Activated CD8-positive, alpha-beta memory T cell treated with anti-CD3 and anti-CD28 coated beads, Interleukin-2, amount 50 U/mL, for 1 hour (primary cell): Measurements from ENCODE around the gene DNAJC5.
A peak's percentile ranks its signal among the peaks of the same experiment; 100 is the strongest.
"Not testable (repeated sequence)": the region's sequence is repeated elsewhere in the genome, so short reads cannot be mapped to it uniquely, and the experiment has no call there.

Experiments used
- DNase-seq: peaks from one replicate; pipeline ENCODE4 v3.0.0-alpha.2; 2020; ENCODE audit errors: extremely low read depth

DNAJC5 gene, protein sequence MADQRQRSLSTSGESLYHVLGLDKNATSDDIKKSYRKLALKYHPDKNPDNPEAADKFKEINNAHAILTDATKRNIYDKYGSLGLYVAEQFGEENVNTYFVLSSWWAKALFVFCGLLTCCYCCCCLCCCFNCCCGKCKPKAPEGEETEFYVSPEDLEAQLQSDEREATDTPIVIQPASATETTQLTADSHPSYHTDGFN

GRCh38 chr20:63894358-63895201, at the start of gene DNAJC5:
Gene DNAJC5, plus strand, starts transcription at chr20:63895126. Its CDS starts 33,220 bp downstream, at chr20:63928346.
- DNase-seq = peak; percentile 83

GRCh38 chr20:63846128-63846771, 48.7 kb upstream of the DNAJC5 start:
- no peak for DNase-seq

- no peak for DNase-seq
Observed at GRCh38 chr20:63846888-63847236, 48.1 kb upstream of the DNAJC5 start.

GRCh38 chr20:63847237-63848002, 47.5 kb upstream of the DNAJC5 start:
- no peak for DNase-seq

GRCh38 chr20:63848003-63848911, 46.7 kb upstream of the DNAJC5 start:
- no peak for DNase-seq

GRCh38 chr20:63850689-63851547, 44.0 kb upstream of the DNAJC5 start:
- no peak for DNase-seq

DNA sequence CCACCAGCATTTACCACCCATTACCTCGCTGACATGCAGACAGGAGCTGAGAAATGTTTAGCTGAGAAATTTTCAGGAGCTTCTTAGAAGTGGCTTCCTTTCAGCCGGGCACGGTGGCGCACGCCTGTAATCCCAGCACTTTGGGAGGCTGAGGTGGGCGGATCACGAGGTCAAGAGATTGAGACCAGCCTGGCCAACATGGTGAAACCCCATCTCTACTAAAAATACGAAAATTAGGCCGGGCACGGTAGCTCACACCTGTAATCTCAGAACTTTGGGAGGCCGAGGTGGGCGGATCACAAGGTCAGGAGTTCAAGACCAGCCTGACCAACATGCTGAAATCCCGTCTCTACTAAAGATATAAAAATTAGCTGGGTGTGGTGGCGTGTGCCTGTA, 43.4 kb upstream of the DNAJC5 start:
- not testable (repeated sequence) for DNase-seq

DNA sequence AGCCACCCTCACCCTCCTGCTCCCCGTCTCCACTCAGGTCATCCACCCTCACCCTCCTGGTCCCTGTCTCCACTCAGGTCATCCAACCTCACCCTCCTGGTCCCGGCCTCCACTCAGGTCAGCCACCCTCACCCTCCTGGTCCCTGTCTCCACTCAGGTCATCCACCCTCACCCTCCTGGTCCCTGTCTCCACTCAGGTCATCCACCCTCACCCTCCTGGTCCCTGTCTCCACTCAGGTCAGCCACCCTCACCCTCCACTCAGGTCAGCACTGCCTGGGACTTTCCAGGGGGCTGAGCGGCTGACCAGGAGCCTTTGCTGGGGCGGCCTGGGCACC, 41.2 kb upstream of the DNAJC5 start:
- DNase-seq = not testable (repeated sequence)

DNA sequence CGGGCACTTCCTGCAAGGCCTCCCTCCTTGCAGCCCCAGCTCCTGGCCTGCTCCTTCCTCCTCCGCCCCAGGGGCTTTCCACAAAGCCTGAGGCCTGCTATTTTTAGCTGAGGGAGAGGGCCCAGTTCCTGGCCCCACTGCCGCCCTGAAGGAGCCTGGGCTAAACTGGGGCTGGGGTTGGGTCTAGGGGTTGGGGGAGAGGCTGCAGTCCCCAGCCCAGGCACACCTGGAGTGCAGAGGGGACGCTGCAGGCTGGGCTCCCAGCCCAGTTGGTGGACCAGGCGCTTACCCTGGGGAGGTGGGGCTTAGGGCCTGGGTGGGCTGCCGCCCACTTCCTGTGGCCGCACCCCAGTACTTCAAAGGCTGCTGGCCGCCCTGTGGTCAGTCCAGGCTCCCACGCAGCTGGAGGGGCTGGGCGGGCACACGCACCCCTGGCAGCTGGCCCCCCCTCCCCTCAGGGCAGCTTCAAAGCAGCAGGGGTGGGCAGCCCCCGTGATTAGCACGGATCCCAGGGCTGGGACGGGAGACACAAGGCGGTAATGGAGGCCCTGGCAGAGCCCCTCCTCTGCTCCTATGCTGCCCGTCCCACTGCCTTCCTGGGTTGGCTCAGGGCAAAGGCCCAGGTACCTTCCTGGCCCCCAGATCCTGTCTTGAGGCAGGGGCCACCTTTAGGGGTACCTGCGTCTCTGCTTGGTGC, 40.7 kb upstream of the DNAJC5 start:
- DNase-seq = no peak

DNA sequence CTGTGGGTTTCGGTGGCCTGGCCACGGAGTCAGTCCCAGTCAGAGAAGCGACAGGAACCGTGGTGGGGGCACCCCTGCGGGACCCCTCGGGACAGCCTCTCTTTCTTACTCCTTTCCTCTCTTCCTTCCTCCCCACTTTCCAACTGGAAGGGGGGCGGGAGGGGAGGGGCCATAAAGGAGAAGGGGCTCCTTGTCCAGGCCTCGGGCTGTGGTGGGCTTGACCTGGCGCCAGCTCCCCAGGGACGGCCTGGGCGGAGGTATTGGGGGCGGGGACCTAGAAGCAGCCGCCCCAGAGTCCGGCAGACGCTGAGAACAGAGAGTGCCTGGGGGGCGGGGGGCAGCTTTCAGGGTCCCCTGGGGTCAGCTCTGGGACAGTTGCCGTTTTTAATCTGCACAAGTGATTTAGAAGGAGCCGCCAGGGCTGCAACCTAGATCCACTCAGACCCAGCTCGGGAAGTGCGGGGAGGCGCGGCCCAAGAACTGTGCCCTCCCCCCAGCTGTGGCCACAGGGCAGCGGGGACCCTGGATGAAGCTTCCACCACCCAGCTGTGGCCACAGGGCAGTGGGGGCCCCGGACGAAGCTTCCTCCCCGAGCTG, 40.1 kb upstream of the DNAJC5 start:
- no peak for DNase-seq

GRCh38 chr20:63855363-63856097, 39.4 kb upstream of the DNAJC5 start:
- no peak for DNase-seq

- no peak for DNase-seq
Observed at GRCh38 chr20:63856098-63856511, 38.8 kb upstream of the DNAJC5 start.

GRCh38 chr20:63857764-63858392, 37.0 kb upstream of the DNAJC5 start:
- no peak for DNase-seq

DNA sequence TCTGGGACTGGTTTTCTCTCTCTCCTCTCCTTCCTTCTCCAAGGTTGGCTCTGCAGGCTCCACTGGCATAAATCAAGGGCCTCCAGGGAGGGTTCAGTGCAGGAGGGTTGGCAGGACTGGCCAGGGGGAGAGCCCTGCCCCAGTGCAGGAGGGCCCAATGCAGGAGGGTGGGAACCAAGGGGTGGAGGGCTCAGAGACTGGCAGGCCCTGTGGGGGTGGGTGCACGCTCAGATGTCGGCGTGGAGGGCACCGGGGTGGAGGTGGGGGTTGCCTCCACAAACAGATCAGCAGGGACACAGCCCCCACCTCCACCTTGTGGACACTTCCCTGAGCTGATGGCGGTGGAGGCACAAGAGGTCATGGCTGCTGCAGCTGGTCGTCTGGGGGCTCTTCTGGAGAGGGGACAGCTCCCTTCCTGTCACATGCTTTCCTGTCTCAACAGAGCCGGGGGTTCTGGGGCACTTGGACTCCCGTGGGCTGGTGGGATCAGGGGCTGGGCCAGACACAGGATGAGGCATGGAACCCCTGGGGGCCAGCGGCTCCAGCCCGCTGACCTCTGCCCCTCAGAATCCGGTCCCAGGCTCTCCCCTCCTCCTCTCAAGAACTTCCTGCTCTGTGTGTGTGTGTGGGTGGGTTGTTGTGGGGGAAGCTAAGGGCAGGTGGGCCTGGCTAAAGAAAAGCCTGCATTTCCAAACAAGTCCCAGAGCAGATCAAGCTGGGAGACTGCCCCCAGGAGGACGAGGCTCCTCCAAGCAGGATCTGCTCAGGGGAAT, 36.3 kb upstream of the DNAJC5 start:
- no peak for DNase-seq

GRCh38 chr20:63859166-63859699, 35.7 kb upstream of the DNAJC5 start:
- DNase-seq = no peak

- no peak for DNase-seq
Observed at GRCh38 chr20:63860325-63861051, 34.4 kb upstream of the DNAJC5 start.
